PC-3 (cell line): ENCODE results near the gene C2orf15. TPM values are rescaled to one million over a fixed set of nuclear protein-coding genes. Genes with fewer than 3 reads are reported as not detected.
A peak's percentile ranks its signal among the peaks of the same experiment; 100 is the strongest.

Experiments used
- ATAC-seq: fragments of 200-7000 bp; cut with Tn5 transposase; 2 replicates; pipeline ENCODE4 v1.9.1; 2020; ENCODE audit warnings: mild to moderate bottlenecking, moderate library complexity
- BruUV-seq: library from RNA; stranded (reverse); fragments of 400-500 nt; replicated peaks from 2 replicates; lab custom pipeline; 2021; lab: Mats Ljungman, UMichigan
- CTCF ChIA-PET: fragments of 300-600 bp; sonication (Branson Sonifier 250); formaldehyde crosslinking; loops from one replicate; lab custom pipeline; 2022; ENCODE audit warnings: antibody characterized with exemption; lab: Charles Lee
- POLR2A ChIA-PET: fragments of 300-600 bp; sonication (Branson Sonifier 250); formaldehyde crosslinking; loops from one replicate; lab custom pipeline; 2022; ENCODE audit warnings: antibody characterized with exemption; ENCODE audit not compliant: unreplicated experiment; lab: Charles Lee
- DNase-seq: peaks from one replicate; pipeline ENCODE4 v3.0.0-alpha.2; 2015
- H2AFZ ChIP-seq: fragments of 300-600 bp; sonication (generic); 2 replicates; pipeline ENCODE4 v1.6.0; 2016; ENCODE audit warnings: antibody characterized with exemption, low read length
- H3F3A ChIP-seq: fragments of 300-600 bp; sonication (generic); one replicate; pipeline ENCODE4 v1.6.0; 2017; ENCODE audit warnings: antibody characterized with exemption, low read length, control low read depth, mild to moderate bottlenecking; ENCODE audit not compliant: unreplicated experiment
- H3K27ac ChIP-seq: fragments of 300-600 bp; sonication (generic); 2 replicates; pipeline ENCODE4 v1.5.1; 2016; ENCODE audit warnings: mild to moderate bottlenecking, low read length
- H3K27me3 ChIP-seq: fragments of 300-600 bp; sonication (generic); 2 replicates; pipeline ENCODE4 v1.6.1; 2016; ENCODE audit warnings: low read length, mixed read lengths
- H3K36me3 ChIP-seq: fragments of 300-600 bp; sonication (generic); 2 replicates; pipeline ENCODE4 v1.6.1; 2016; ENCODE audit warnings: low read depth, mixed run types, low read length, mixed read lengths
- H3K4me1 ChIP-seq: fragments of 300-600 bp; sonication (generic); 2 replicates; pipeline ENCODE4 v1.5.1; 2016; ENCODE audit warnings: low read length; ENCODE audit not compliant: insufficient read depth
- H3K4me2 ChIP-seq: fragments of 300-600 bp; sonication (generic); 2 replicates; pipeline ENCODE4 v1.6.0; 2016; ENCODE audit warnings: low read length
- H3K4me3 ChIP-seq: fragments of 300-600 bp; sonication (generic); 2 replicates; pipeline ENCODE4 v1.5.1; 2016; ENCODE audit warnings: mild to moderate bottlenecking, low read length, mixed read lengths
- H3K79me2 ChIP-seq: fragments of 300-600 bp; sonication (generic); 2 replicates; pipeline ENCODE4 v1.6.1; 2017; ENCODE audit warnings: low read length, mixed read lengths
- H3K9ac ChIP-seq: fragments of 300-600 bp; sonication (generic); 2 replicates; pipeline ENCODE4 v1.6.0; 2016; ENCODE audit warnings: mild to moderate bottlenecking, low read length
- H3K9me2 ChIP-seq: fragments of 300-600 bp; sonication (generic); replicated peaks from 2 replicates; pipeline ENCODE4 v1.6.1; 2016; ENCODE audit warnings: mixed run types, low read length, mixed read lengths
- H3K9me3 ChIP-seq: fragments of 300-600 bp; sonication (generic); 2 replicates; pipeline ENCODE4 v1.6.1; 2016; ENCODE audit warnings: low read length, mixed read lengths
- H4K20me1 ChIP-seq: fragments of 300-600 bp; sonication (generic); 2 replicates; pipeline ENCODE4 v1.6.1; 2016; ENCODE audit warnings: low read length, mixed read lengths
- CTCF ChIP-seq: fragments of 300-600 bp; sonication (generic); conservative IDR thresholded peaks from 2 replicates; pipeline ENCODE4 v1.5.1; 2017; ENCODE audit warnings: antibody characterized with exemption, low read depth, mild to moderate bottlenecking, low read length
- EZH2 ChIP-seq: fragments of 300-600 bp; sonication (generic); IDR thresholded peaks from one replicate; pipeline ENCODE4 v1.6.1; 2017; ENCODE audit warnings: antibody characterized with exemption, mild to moderate bottlenecking, low read length; ENCODE audit not compliant: unreplicated experiment
- EZH2phosphoT487 ChIP-seq: fragments of 300-600 bp; sonication (generic); IDR thresholded peaks from 2 replicates; pipeline ENCODE4 v1.6.1; 2018; ENCODE audit warnings: mild to moderate bottlenecking, antibody characterized with exemption, low read length, borderline replicate concordance
- intact Hi-C: fragments of 100-400 bp; cut with micrococcal nuclease; formaldehyde crosslinking; loops from 2 replicates; pipeline ENCODE4 v1.9.0; 2023
- total RNA-seq: library from RNA; depleted of rRNA; stranded (reverse); fragments of >200 nt; gene quantifications from 2 replicates; pipeline ENCODE4 v1.2.3, GENCODE V29; 2014

C2orf15 gene
- total RNA-seq, 1 experiment from 2014 or later: 4.4 TPM

- peaks cover 20% of the 10 kb centered on the region for H3K4me1 ChIP-seq
- no peak for ATAC-seq
- no peaks in the 10 kb centered on the region for H3K27me3 ChIP-seq
- H3K4me2 ChIP-seq: peak overlapping the region; percentile 98; the same call in 1 of the 2 replicates
- H3K27ac ChIP-seq: no peak overlapping the region
- H4K20me1 ChIP-seq: no peaks in the 10 kb centered on the region
- DNase-seq: no peak
- no peaks in the 10 kb centered on the region for H3K36me3 ChIP-seq
- no peak overlapping the region for H2AFZ ChIP-seq
- no peaks in the 10 kb centered on the region for H3K9me3 ChIP-seq
- intact Hi-C loops: no loop called here
- no peak overlapping the region; the same call in 1 of the 2 replicates for H3K4me3 ChIP-seq
- TF ChIP-seq EZH2phosphoT487 (no peak), EZH2 (no peak), CTCF (no peak)
- CTCF ChIA-PET: no interaction called here
- no TSS peak for BruUV-seq
- peaks cover 26% of the 10 kb centered on the region for H3K79me2 ChIP-seq
- H3F3A ChIP-seq: no peaks in the 10 kb centered on the region
- H3K9me2 ChIP-seq: no peaks in the 10 kb centered on the region
- POLR2A ChIA-PET: no interaction called here
- H3K9ac ChIP-seq: no peak overlapping the region
Observed at GRCh38 chr2:99139003-99139402, 2.5 kb upstream of the C2orf15 start.

GRCh38 chr2:99140056-99140859 lies 1.2 kb upstream of the C2orf15 start:
- H3K9ac ChIP-seq: peak overlapping the region; percentile 71
- CTCF ChIA-PET: no interaction called here
- ATAC-seq (no peak), DNase-seq (peak; percentile 37)
- H3K4me3 ChIP-seq: peak overlapping the region; percentile 88
- peaks cover 26% of the 10 kb centered on the region for H3K79me2 ChIP-seq
- H3K9me2 ChIP-seq: no peaks in the 10 kb centered on the region
- peak overlapping the region; percentile 95 for H2AFZ ChIP-seq
- peak overlapping the region; percentile 98 for H3K4me2 ChIP-seq
- POLR2A ChIA-PET: interaction anchor here (0.7 to 1.1 kb wide), 3 partner anchors 15 to 1423 kb away, joined by 3 read pairs; partner anchors contain the start of genes LIPT1, PDCL3 and TSGA10
- peaks cover 20% of the 10 kb centered on the region for H3K4me1 ChIP-seq
- intact Hi-C loops: loop anchor here (2.0 kb wide), 1 partner anchor 15 kb away; the partner anchor contains the start of genes LIPT1 and TSGA10
- no peaks in the 10 kb centered on the region for H4K20me1 ChIP-seq
- no peaks in the 10 kb centered on the region for H3K36me3 ChIP-seq
- H3F3A ChIP-seq: no peaks in the 10 kb centered on the region
- no peaks in the 10 kb centered on the region for H3K9me3 ChIP-seq
- TF ChIP-seq EZH2: no peak
- no peak for TF ChIP-seq EZH2phosphoT487
- TF ChIP-seq CTCF: no peak
- no peak overlapping the region for H3K27ac ChIP-seq
- no peaks in the 10 kb centered on the region for H3K27me3 ChIP-seq
- BruUV-seq: TSS peak; percentile 34

DNA sequence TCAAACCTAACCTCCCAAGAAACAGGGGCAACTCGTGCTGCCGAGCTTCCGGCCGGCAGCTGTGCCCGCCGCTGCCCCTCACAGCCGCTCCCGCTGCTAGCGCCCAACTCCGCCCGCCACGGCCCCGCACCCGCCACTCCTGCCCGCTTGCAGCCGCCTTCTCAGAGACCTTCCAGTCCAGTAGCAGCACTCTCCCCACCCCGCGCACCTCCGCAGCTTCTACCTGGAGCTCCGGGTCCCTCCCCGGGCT lies 722 bp upstream of the C2orf15 start:
- POLR2A ChIA-PET: interaction anchor here (0.7 to 1.1 kb wide), 3 partner anchors 14 to 1422 kb away, joined by 3 read pairs; partner anchors contain the start of genes LIPT1, PDCL3 and TSGA10
- peak overlapping the region; percentile 95 for H2AFZ ChIP-seq
- peak overlapping the region; percentile 71 for H3K9ac ChIP-seq
- H3F3A ChIP-seq: no peaks in the 10 kb centered on the region
- no peaks in the 10 kb centered on the region for H3K9me3 ChIP-seq
- intact Hi-C loops: loop anchor here (1.0 to 2.0 kb wide), 2 partner anchors 14 to 41 kb away; partner anchors contain the start of genes LIPT1, MITD1, MRPL30 and TSGA10
- H3K9me2 ChIP-seq: no peaks in the 10 kb centered on the region
- H3K4me3 ChIP-seq: peak overlapping the region; percentile 88
- no TSS peak for BruUV-seq
- no peak for DNase-seq
- H3K27me3 ChIP-seq: no peaks in the 10 kb centered on the region
- no peak overlapping the region for H3K27ac ChIP-seq
- no peaks in the 10 kb centered on the region for H3K36me3 ChIP-seq
- peak; percentile 23 for ATAC-seq
- no peaks in the 10 kb centered on the region for H4K20me1 ChIP-seq
- CTCF ChIA-PET: interaction anchor here (0.6 to 1.6 kb wide), 4 partner anchors 14 to 55 kb away, joined by 3 to 9 read pairs (median 4); partner anchors contain the start of genes LIPT1 and TSGA10
- TF ChIP-seq EZH2phosphoT487 (no peak), CTCF (no peak), EZH2 (no peak)
- peak overlapping the region; percentile 98 for H3K4me2 ChIP-seq
- peaks cover 26% of the 10 kb centered on the region for H3K79me2 ChIP-seq
- peaks cover 20% of the 10 kb centered on the region for H3K4me1 ChIP-seq
